NB4 (cell line): ENCODE measurements around the gene SPSB1.
"Not testable (repeated sequence)": the region's sequence is repeated elsewhere in the genome, so short reads cannot be mapped to it uniquely, and the experiment has no call there.

Experiments used
- POLR2A ChIP-seq: IDR thresholded peaks from 2 replicates; pipeline ENCODE4 v1.6.1; 2011; ENCODE audit warnings: mild to moderate bottlenecking; ENCODE audit not compliant: insufficient read length; ENCODE audit errors: extremely low read depth
- TF ChIP-seq, protein P1 (sequence below): IDR thresholded peaks from one replicate; pipeline ENCODE4 v1.5.1; 2012; ENCODE audit warnings: low read depth, low read length

DNA sequence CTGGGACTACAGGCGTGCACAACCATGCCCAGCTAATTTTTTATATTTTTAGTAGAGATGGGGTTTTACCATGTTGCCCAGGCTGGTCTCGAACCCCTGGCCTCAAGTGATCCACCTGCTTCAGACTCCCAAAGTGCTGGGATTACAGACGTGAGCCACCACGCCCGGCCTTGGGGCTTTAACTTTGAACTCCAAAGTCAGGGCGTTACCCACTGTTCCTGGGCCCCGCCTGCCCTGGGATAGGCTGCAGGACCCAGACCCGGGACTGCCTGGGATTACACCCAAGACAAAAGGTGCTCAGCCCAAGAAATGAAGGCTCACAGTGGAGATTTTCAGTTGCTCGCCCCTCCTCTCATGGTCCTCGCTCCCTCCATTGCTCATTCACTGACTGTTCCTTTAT, 92.7 kb downstream of the SPSB1 start:
- not testable (repeated sequence) for TF ChIP-seq POLR2A
- TF ChIP-seq, protein P1, sequence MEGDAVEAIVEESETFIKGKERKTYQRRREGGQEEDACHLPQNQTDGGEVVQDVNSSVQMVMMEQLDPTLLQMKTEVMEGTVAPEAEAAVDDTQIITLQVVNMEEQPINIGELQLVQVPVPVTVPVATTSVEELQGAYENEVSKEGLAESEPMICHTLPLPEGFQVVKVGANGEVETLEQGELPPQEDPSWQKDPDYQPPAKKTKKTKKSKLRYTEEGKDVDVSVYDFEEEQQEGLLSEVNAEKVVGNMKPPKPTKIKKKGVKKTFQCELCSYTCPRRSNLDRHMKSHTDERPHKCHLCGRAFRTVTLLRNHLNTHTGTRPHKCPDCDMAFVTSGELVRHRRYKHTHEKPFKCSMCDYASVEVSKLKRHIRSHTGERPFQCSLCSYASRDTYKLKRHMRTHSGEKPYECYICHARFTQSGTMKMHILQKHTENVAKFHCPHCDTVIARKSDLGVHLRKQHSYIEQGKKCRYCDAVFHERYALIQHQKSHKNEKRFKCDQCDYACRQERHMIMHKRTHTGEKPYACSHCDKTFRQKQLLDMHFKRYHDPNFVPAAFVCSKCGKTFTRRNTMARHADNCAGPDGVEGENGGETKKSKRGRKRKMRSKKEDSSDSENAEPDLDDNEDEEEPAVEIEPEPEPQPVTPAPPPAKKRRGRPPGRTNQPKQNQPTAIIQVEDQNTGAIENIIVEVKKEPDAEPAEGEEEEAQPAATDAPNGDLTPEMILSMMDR = not testable (repeated sequence)
